Neural crest cell (in vitro differentiated cells): Measurements from ENCODE around the gene RNF31. TPM values are rescaled to one million over a fixed set of nuclear protein-coding genes. Genes with fewer than 3 reads are reported as not detected.

Source experiments
- DNase-seq: peaks from one replicate; pipeline ENCODE4 v3.0.0; 2021; ENCODE audit warnings: low read depth, mixed read lengths, low spot score
- H3K27ac Mint-ChIP-seq: one replicate; pipeline ENCODE4 v1.8.0; 2021; ENCODE audit warnings: mild to moderate bottlenecking, mixed read lengths; ENCODE audit not compliant: unreplicated experiment
- H3K27me3 Mint-ChIP-seq: 2 replicates; pipeline ENCODE4 v1.8.0; 2021; ENCODE audit warnings: low read depth, mild to moderate bottlenecking, mixed read lengths
- H3K36me3 Mint-ChIP-seq: 2 replicates; pipeline ENCODE4 v1.8.0; 2021; ENCODE audit warnings: low read depth, mild to moderate bottlenecking, mixed read lengths
- H3K4me1 Mint-ChIP-seq: 2 replicates; pipeline ENCODE4 v1.8.0; 2021; ENCODE audit warnings: mixed read lengths
- H3K4me3 Mint-ChIP-seq: one replicate; pipeline ENCODE4 v1.8.0; 2021; ENCODE audit warnings: mild to moderate bottlenecking, mixed read lengths
- H3K9me3 Mint-ChIP-seq: 2 replicates; pipeline ENCODE4 v1.8.0; 2021; ENCODE audit warnings: mixed read lengths
- total RNA-seq: library from RNA; stranded (reverse); gene quantifications from 2 replicates; pipeline ENCODE4 v1.2.1, GENCODE V29; 2021
- TF ChIP-seq, protein P1 (sequence below): fragments of 200-600 bp; sonication (generic); conservative IDR thresholded peaks from 2 replicates; pipeline ENCODE4 v1.5.0; 2021; ENCODE audit warnings: antibody characterized with exemption, mild to moderate bottlenecking

The RNF31 gene
- total RNA-seq, 1 donor from 2014 or later = 65.5 TPM

DNA sequence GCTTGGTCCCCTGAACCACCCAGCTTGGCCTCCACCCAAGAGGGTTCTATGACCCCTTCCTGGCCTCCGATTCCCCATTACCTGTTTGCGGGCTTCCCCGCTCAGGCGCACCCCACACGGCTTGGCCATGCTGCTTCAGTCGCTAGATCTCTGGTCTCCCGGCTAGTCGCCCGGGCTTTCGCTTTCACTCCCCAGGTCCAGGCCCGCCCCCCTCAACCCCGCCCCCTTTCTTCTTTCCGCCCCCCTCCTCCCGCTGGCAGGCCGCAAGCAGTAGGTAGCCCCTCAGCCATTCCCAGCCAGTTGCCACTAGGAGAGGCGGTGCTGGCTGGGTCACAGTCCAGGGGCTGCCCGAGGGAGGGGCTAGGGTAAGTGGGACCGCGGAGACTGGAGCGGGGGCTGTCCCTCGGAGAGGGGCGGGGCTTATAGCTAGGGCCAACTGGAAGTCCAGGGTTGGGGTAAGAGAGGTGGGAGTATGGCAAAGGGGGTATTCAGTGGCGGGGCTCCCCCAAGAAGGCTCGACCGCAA, 783 bp upstream of the RNF31 start, which contains the start of gene PSME2:
TSS of gene PSME2 (minus strand) at position 158 of the 525 bp plus-strand sequence. CDS start at position 129, 29 bp downstream.
- Mint-ChIP-seq H3K4me1 (peaks cover 31% of the 10 kb centered on the region), H3K27ac (peak within 1 kb of the TSS; percentile 91), H3K4me3 (peak within 1 kb of the TSS; percentile 99), H3K36me3 (no peaks in the 10 kb centered on the region), H3K9me3 (no peaks in the 10 kb centered on the region), H3K27me3 (no peaks in the 10 kb centered on the region)
- peak; percentile 95 for DNase-seq
- TF ChIP-seq, protein P1, sequence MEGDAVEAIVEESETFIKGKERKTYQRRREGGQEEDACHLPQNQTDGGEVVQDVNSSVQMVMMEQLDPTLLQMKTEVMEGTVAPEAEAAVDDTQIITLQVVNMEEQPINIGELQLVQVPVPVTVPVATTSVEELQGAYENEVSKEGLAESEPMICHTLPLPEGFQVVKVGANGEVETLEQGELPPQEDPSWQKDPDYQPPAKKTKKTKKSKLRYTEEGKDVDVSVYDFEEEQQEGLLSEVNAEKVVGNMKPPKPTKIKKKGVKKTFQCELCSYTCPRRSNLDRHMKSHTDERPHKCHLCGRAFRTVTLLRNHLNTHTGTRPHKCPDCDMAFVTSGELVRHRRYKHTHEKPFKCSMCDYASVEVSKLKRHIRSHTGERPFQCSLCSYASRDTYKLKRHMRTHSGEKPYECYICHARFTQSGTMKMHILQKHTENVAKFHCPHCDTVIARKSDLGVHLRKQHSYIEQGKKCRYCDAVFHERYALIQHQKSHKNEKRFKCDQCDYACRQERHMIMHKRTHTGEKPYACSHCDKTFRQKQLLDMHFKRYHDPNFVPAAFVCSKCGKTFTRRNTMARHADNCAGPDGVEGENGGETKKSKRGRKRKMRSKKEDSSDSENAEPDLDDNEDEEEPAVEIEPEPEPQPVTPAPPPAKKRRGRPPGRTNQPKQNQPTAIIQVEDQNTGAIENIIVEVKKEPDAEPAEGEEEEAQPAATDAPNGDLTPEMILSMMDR = no peak

- peaks cover 25% of the 10 kb centered on the region for H3K4me1 Mint-ChIP-seq
- H3K27ac Mint-ChIP-seq = peak overlapping the region; percentile 62
- no peaks in the 10 kb centered on the region for H3K9me3 Mint-ChIP-seq
- no peaks in the 10 kb centered on the region for H3K36me3 Mint-ChIP-seq
- no peak for DNase-seq
- H3K4me3 Mint-ChIP-seq = peak overlapping the region; percentile 99
- TF ChIP-seq, protein P1 = no peak
- no peaks in the 10 kb centered on the region for H3K27me3 Mint-ChIP-seq
Measured at GRCh38 chr14:24147761-24148428, 597 bp downstream of the RNF31 start.

- peak overlapping the region; percentile 99 for H3K4me3 Mint-ChIP-seq
- H3K9me3 Mint-ChIP-seq = no peaks in the 10 kb centered on the region
- H3K27ac Mint-ChIP-seq = no peak overlapping the region
- DNase-seq = no peak
- TF ChIP-seq, protein P1 = no peak
- H3K36me3 Mint-ChIP-seq = peaks cover under 1% of the 10 kb centered on the region
- H3K27me3 Mint-ChIP-seq = no peaks in the 10 kb centered on the region
- H3K4me1 Mint-ChIP-seq = peaks cover 25% of the 10 kb centered on the region
Measured at GRCh38 chr14:24149302-24149969, 2.1 kb downstream of the RNF31 start.

DNA sequence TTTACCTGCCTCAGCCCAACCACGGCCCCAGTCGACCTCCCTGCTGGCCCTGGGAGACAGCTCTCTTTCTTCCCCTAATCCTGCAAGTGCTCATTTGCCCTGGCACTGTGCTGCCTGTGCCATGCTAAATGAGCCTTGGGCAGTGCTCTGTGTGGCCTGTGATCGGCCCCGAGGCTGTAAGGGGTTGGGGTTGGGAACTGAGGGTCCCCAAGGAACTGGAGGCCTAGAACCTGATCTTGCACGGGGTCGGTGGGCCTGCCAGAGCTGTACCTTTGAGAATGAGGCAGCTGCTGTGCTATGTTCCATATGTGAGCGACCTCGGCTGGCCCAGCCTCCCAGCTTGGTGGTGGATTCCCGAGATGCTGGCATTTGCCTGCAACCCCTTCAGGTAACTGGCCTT, 2.8 kb downstream of the RNF31 start:
- Mint-ChIP-seq H3K9me3 (no peaks in the 10 kb centered on the region), H3K4me1 (peaks cover 25% of the 10 kb centered on the region), H3K27ac (no peak overlapping the region), H3K36me3 (peaks cover 2% of the 10 kb centered on the region), H3K4me3 (no peak overlapping the region), H3K27me3 (no peaks in the 10 kb centered on the region)
- TF ChIP-seq, protein P1 = no peak
- no peak for DNase-seq

GRCh38 chr14:24150567-24150966, 3.3 kb downstream of the RNF31 start:
- H3K4me1 Mint-ChIP-seq = peaks cover 21% of the 10 kb centered on the region
- peak overlapping the region; percentile 76 for H3K4me3 Mint-ChIP-seq
- H3K27me3 Mint-ChIP-seq = no peaks in the 10 kb centered on the region
- no peaks in the 10 kb centered on the region for H3K9me3 Mint-ChIP-seq
- TF ChIP-seq, protein P1 = no peak
- DNase-seq = no peak
- H3K27ac Mint-ChIP-seq = no peak overlapping the region
- H3K36me3 Mint-ChIP-seq = peaks cover 5% of the 10 kb centered on the region
